ENCODE results near the gene CYBA. TPM values are rescaled to one million over a fixed set of nuclear protein-coding genes. Genes with fewer than 3 reads are reported as not detected.

Gene CYBA
- total and polyA plus RNA-seq, 2 of the 4 experiments (the other 2 are of a cell fraction): 65.6 to 169 TPM

DNA sequence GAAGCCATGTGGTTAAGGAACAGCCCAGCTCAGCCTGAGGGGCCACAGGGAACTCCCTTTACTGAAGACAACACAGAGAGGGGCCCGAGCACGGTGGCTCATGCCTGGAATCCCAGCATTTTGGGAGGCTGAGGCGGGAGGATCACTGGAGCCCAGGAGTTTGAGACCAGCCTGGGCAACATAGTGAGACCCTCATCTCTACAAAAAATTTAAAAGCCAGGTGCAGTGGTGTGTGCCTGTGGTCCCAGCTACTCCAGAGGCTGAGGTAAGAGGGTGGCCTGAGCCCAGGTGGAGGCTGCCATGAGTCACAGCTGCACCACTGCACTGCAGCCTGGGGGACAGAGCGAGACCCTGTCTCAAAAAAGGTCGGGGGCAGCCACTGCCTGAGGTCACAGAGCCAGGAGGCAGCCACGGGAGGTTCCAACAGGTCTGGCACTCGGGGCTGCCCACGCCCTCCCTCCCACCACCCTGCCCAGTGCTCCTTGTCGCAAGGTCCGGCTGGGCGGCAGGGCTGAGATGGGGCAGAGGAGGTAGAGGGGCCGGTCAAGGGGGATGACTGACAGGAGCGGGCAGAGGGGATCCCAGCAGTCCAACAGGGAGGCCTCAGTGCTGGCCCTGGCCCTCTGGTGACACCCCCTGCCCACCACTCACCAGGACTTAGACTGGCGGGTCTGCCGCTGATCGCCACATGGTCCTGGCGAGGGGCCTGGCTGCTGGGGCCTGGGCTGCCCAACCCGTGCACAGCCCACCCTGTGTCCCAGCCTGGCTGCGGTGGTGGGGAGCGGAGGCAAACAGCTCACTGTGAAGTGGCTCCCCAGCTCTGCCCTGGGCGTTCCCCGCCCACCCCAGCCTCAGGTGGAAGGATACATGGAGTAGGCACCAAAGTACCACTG lies 3.4 kb downstream of the CYBA start:
- Histone ChIP-seq H4K91ac (ENCODE audit: insufficient read depth, low read depth, low read length) (no peak overlapping the region), H4K8ac (ENCODE audit: low read depth in 2 of 2, low read length in 2 of 2) (no peak overlapping the region), H4K5ac (ENCODE audit: low read depth, low read length) (no peak overlapping the region), H3K9me3 (ENCODE audit: control insufficient read depth, insufficient read depth, low read length) (no peaks in the 10 kb centered on the region), H3K36me3 (ENCODE audit: control insufficient read depth, insufficient read depth, low read length) (peaks cover 1% of the 10 kb centered on the region), H2BK20ac (ENCODE audit: low read depth, low read length) (no peak overlapping the region), H3K9ac (ENCODE audit: low read depth, low read length) (no peak overlapping the region), H3K56ac (ENCODE audit: extremely low read depth, insufficient read depth, low read length) (no peak overlapping the region), H2AK9ac (replicated peaks; ENCODE audit: low read depth, low read length, poor library complexity) (no peak overlapping the region), H3K4me1 (ENCODE audit: control insufficient read depth, insufficient read depth, low read length) (peaks cover 5% of the 10 kb centered on the region; the same call in 1 of the 2 replicates), H2BK5ac (ENCODE audit: low read depth, low read length, poor library complexity, severe bottlenecking) (no peak overlapping the region), H3K4me2 (ENCODE audit: low read depth, low read length) (no peak overlapping the region), H3K27ac (ENCODE audit: insufficient read depth, low read length) (no peak overlapping the region), H3K9me1 (ENCODE audit: insufficient read depth, low read length) (no peaks in the 10 kb centered on the region), H2BK15ac (ENCODE audit: low read depth, low read length) (no peak overlapping the region), H3K4ac (ENCODE audit: low read depth, low read length) (no peak overlapping the region), H4K20me1 (ENCODE audit: insufficient read depth, low read length) (peaks cover 6% of the 10 kb centered on the region), H3K27me3 (ENCODE audit: control insufficient read depth, insufficient read depth, low read length) (no peaks in the 10 kb centered on the region), H3K4me3 (ENCODE audit: insufficient read depth, low read depth, low read length) (no peak overlapping the region), H3K14ac (replicated peaks; ENCODE audit: low read depth, low read length) (no peak overlapping the region), H3K79me1 (ENCODE audit: low read depth in 1 of 2, low read length in 2 of 2) (peaks cover 0 to 20% of the 10 kb centered on the region in 2 experiments; a peak in 1 of 4 replicates), H2AFZ (replicated peaks; ENCODE audit: low read length, poor library complexity) (no peak overlapping the region), H3K18ac (ENCODE audit: low read depth, low read length) (no peak overlapping the region), H3K23ac (ENCODE audit: low read depth, low read length) (no peak overlapping the region), H2AK5ac (ENCODE audit: low read depth, low read length) (no peak overlapping the region), H2BK120ac (ENCODE audit: low read depth, low read length) (no peak overlapping the region)
- BruUV-seq (replicated peaks): no TSS peak
- ATAC-seq (ENCODE audit: low read depth) (no peak), DNase-seq (no peak)
- in situ Hi-C loops (cut with MboI; ENCODE audit: low sequenced_read_pairs): no loop called here
- dilution Hi-C loops (cut with HindIII; ENCODE audit: low sequenced_read_pairs, unreplicated experiment): no loop called here
- ChIA-PET POLR2A (ENCODE audit: unreplicated experiment) (no interaction called here), CTCF (no interaction called here)
- 95% methylated on average over 4 of the region's 22 CpGs; no CpG with 5 or more reads in 1 of the 2 experiments for WGBS, 2 experiments (ENCODE audit: extremely low coverage in 2 of 2, insufficient read length in 1 of 2)
- TF ChIP-seq CEBPB (IDR thresholded peaks at IDR 0.05; ENCODE audit: low read depth, low read length) (no peak), RCOR1 (IDR thresholded peaks at IDR 0.05; ENCODE audit: insufficient replicate concordance, low read length) (no peak), POLR2A (IDR thresholded peaks at IDR 0.05; ENCODE audit: low read depth, low read length) (no peak), RFX5 (IDR thresholded peaks at IDR 0.05; ENCODE audit: low read depth, low read length) (no peak), NFE2L2 (IDR thresholded peaks at IDR 0.05; ENCODE audit: low read depth, low read length) (no peak), CHD1 (IDR thresholded peaks at IDR 0.05; ENCODE audit: low read depth, low read length) (no peak), BHLHE40 (IDR thresholded peaks at IDR 0.05; ENCODE audit: low read depth, low read length) (no peak), SMC3 (IDR thresholded peaks at IDR 0.05; ENCODE audit: low read depth, low read length) (no peak), MAFK (IDR thresholded peaks at IDR 0.05; ENCODE audit: low read depth, low read length) (no peak)
- TF ChIP-seq, protein P1, sequence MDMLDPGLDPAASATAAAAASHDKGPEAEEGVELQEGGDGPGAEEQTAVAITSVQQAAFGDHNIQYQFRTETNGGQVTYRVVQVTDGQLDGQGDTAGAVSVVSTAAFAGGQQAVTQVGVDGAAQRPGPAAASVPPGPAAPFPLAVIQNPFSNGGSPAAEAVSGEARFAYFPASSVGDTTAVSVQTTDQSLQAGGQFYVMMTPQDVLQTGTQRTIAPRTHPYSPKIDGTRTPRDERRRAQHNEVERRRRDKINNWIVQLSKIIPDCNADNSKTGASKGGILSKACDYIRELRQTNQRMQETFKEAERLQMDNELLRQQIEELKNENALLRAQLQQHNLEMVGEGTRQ (IDR thresholded peaks at IDR 0.05; ENCODE audit: low read depth, low read length): no peak
- TF ChIP-seq, protein P2, sequence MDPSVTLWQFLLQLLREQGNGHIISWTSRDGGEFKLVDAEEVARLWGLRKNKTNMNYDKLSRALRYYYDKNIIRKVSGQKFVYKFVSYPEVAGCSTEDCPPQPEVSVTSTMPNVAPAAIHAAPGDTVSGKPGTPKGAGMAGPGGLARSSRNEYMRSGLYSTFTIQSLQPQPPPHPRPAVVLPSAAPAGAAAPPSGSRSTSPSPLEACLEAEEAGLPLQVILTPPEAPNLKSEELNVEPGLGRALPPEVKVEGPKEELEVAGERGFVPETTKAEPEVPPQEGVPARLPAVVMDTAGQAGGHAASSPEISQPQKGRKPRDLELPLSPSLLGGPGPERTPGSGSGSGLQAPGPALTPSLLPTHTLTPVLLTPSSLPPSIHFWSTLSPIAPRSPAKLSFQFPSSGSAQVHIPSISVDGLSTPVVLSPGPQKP (IDR thresholded peaks at IDR 0.05; ENCODE audit: borderline replicate concordance, low read depth, low read length): no peak
- TF ChIP-seq, protein P3, sequence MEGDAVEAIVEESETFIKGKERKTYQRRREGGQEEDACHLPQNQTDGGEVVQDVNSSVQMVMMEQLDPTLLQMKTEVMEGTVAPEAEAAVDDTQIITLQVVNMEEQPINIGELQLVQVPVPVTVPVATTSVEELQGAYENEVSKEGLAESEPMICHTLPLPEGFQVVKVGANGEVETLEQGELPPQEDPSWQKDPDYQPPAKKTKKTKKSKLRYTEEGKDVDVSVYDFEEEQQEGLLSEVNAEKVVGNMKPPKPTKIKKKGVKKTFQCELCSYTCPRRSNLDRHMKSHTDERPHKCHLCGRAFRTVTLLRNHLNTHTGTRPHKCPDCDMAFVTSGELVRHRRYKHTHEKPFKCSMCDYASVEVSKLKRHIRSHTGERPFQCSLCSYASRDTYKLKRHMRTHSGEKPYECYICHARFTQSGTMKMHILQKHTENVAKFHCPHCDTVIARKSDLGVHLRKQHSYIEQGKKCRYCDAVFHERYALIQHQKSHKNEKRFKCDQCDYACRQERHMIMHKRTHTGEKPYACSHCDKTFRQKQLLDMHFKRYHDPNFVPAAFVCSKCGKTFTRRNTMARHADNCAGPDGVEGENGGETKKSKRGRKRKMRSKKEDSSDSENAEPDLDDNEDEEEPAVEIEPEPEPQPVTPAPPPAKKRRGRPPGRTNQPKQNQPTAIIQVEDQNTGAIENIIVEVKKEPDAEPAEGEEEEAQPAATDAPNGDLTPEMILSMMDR (conservative IDR thresholded peaks at IDR 0.05; ENCODE audit: low read depth, low read length): no peak
- intact Hi-C loops (cut with micrococcal nuclease): no loop called here

Measured in IMR-90 (cell line).